NB4 (cell line): ENCODE data around the gene DAB1.

ENCODE experiments used
- DNase-seq: peaks from one replicate; pipeline ENCODE4 v3.0.0; 2010; ENCODE audit warnings: low read depth
- H3K4me3 ChIP-seq: one replicate; pipeline ENCODE4 v1.5.1; 2011; ENCODE audit warnings: mild to moderate bottlenecking, low read depth, low read length, moderate library complexity
- MAX ChIP-seq: IDR thresholded peaks from 2 replicates; pipeline ENCODE4 v1.6.1; 2011; ENCODE audit warnings: low read depth, low read length
- MYC ChIP-seq: IDR thresholded peaks from 2 replicates; pipeline ENCODE4 v1.6.1; 2011; ENCODE audit warnings: low read depth, low read length
- POLR2A ChIP-seq: IDR thresholded peaks from 2 replicates; pipeline ENCODE4 v1.6.1; 2011; ENCODE audit warnings: mild to moderate bottlenecking; ENCODE audit not compliant: insufficient read length; ENCODE audit errors: extremely low read depth
- TF ChIP-seq, protein P1 (sequence below): IDR thresholded peaks from one replicate; pipeline ENCODE4 v1.5.1; 2012; ENCODE audit warnings: low read depth, low read length

The DAB1 gene

GRCh38 chr1:57380923-57381322 is 42.9 kb downstream of the DAB1 start:
- DNase-seq, result no peak
- TF ChIP-seq, protein P1, sequence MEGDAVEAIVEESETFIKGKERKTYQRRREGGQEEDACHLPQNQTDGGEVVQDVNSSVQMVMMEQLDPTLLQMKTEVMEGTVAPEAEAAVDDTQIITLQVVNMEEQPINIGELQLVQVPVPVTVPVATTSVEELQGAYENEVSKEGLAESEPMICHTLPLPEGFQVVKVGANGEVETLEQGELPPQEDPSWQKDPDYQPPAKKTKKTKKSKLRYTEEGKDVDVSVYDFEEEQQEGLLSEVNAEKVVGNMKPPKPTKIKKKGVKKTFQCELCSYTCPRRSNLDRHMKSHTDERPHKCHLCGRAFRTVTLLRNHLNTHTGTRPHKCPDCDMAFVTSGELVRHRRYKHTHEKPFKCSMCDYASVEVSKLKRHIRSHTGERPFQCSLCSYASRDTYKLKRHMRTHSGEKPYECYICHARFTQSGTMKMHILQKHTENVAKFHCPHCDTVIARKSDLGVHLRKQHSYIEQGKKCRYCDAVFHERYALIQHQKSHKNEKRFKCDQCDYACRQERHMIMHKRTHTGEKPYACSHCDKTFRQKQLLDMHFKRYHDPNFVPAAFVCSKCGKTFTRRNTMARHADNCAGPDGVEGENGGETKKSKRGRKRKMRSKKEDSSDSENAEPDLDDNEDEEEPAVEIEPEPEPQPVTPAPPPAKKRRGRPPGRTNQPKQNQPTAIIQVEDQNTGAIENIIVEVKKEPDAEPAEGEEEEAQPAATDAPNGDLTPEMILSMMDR, result no peak
- TF ChIP-seq POLR2A (no peak), MAX (no peak), MYC (no peak)
- H3K4me3 ChIP-seq, result no peak overlapping the region

DNA sequence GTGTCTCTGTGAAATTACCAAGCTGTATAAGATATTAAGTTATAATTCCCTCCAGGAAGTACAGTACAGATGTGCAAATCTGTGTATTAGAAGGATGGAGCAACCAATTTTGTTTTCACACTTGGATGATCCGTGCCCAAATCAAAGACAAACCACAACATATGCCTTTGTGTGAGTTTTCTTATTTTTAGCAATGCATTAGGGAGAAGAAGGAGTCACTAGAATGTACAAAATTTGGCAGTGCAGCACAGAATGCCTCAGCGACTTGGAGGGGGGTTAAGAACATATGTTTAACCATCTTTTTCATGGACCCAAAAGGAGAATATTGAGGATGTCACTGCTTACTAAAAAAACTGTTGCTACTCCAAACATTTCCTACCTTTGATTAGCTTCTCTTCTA is 45.3 kb downstream of the DAB1 start:
- no peak for TF ChIP-seq POLR2A
- TF ChIP-seq MAX, result no peak
- TF ChIP-seq, protein P1, result no peak
- no peak for TF ChIP-seq MYC
- no peak overlapping the region for H3K4me3 ChIP-seq
- DNase-seq, result no peak

DNA sequence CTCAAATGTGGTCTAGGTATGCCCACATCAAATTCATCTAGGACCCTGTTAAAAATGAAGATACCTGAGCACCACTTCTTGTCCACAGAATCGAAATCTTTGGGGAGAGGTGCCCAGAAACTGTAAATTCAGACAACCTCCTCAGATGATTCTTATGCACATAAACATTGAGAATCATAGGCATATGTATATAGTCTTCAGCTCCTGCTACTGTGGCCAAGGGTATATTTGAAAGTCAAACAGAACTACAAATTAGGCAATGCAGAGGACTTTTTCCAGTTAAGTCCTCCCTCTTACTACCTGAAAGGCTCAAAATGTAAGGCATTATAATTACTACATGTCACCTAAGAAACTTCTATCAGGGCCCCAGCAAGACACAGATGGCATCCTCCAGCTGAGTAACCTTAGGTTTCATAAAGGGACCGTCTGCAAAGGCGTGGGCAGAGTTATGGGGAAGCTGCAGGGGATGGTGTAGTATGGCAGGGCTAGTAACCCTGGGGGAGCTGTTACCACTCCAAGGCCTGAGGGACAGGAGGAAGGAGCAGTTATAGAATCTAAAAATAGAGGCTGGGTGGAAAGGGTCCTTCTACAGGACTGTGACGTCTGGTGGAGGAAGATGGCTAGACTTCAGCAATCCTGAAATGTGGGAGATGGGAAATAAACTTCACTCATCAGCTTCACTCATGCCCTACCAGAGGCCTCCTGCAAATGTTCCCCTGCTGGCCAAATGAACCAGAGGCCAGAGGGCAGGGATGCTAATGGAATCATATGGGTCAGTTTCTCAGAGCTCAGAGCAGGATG is 46.3 kb downstream of the DAB1 start:
- peak; percentile 11 for DNase-seq
- no peak overlapping the region for H3K4me3 ChIP-seq
- TF ChIP-seq MYC (no peak), MAX (no peak), POLR2A (no peak)
- TF ChIP-seq, protein P1, result no peak

- TF ChIP-seq MAX (no peak), POLR2A (no peak), MYC (no peak)
- TF ChIP-seq, protein P1, result no peak
- H3K4me3 ChIP-seq, result no peak overlapping the region
- no peak for DNase-seq
Measured at GRCh38 chr1:57376041-57376440, 47.8 kb downstream of the DAB1 start.

DNA sequence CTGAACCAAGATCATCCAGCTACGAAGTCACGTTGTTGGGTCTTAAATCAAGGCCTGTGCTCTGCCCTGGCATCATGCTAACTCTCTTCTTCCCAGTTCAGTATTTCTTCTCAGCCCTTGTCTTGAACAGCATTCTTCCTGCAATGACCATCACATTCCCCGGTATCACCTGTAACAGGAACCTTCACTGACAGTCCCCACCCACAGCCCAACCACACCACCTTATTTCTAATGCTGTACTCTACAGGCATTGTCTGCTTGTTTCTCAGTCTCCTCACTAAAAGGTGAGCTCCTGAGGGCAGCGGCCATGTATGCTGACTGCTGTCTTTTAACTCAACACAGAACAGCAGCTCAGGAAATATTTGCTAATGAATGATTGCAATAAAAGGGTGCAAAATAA is 54.0 kb downstream of the DAB1 start:
- TF ChIP-seq, protein P1, result no peak
- TF ChIP-seq POLR2A (no peak), MAX (no peak), MYC (no peak)
- DNase-seq, result no peak
- no peak overlapping the region for H3K4me3 ChIP-seq

GRCh38 chr1:57367945-57368344 is 55.9 kb downstream of the DAB1 start:
- H3K4me3 ChIP-seq, result no peak overlapping the region
- TF ChIP-seq POLR2A (no peak), MAX (no peak), MYC (no peak)
- TF ChIP-seq, protein P1, result no peak
- DNase-seq, result no peak
